ENCODE measurements around the gene ZNF580.

The ZNF580 gene

DNA sequence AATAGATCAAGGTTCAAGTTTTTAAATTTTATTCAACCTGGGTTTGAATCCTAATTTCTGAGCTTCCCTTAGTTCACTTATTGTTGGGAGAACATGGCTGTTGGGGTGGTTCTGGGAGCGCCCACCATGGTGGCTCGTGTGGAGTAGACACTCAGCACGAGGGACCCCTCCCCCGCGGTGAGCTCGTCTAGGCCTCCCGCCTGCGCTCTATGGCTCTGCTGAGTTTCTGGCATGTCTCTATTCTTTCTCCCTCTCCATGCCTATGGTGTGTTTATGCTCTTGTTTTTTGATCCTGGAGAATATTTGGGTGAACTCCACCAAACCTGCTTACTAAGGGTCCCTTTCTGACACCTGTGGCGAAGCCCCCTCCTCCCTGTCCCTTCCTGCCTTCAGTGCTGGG, 32.7 kb downstream of the ZNF580 start:
- TF ChIP-seq GATA1 (IDR thresholded peaks at IDR 0.05; ENCODE audit: low read depth, low read length) (no peak), POLR2A (IDR thresholded peaks at IDR 0.05; ENCODE audit: low read length) (no peak)
- DNase-seq = no peak

DNA sequence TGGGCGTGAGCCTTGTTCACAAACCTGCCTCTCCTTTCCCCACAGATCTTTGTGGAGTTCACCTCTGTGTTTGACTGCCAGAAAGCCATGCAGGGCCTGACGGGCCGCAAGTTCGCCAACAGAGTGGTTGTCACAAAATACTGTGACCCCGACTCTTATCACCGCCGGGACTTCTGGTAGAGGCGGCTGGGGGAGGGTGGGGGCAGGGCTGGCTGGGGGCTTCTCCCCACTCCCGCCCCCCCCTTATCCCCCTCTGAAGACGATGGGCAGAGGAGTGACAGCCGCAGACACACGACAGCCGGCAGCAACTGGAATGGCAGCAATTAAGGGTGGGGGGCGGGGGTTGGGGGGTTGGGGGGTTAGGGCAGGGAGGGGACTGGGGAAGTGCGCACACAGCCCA, 33.1 kb downstream of the ZNF580 start:
- no peak for TF ChIP-seq POLR2A (IDR thresholded peaks at IDR 0.05; ENCODE audit: low read length)
- no peak for TF ChIP-seq GATA1 (IDR thresholded peaks at IDR 0.05; ENCODE audit: low read depth, low read length)
- no peak for DNase-seq

DNA sequence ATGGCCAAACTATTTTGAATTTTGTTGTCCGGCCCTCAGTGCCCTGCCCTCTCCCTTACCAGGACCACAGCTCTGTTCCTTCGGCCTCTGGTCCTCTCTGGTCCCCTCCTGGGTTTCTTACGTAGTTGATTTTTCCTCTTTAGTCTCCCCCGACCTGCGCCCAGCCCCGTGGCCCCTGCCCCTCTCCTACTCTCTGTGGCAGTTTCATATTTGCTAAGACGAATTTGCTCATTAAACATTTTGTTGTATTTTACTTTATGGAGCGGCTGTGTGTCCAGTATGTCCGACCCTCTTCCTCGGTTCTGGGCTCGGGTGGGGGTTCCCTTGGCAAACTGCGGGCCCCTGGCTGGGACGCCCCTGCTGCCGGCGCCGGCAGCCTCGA, 33.6 kb downstream of the ZNF580 start:
- DNase-seq = no peak
- TF ChIP-seq GATA1 (IDR thresholded peaks at IDR 0.05; ENCODE audit: low read depth, low read length) (no peak), POLR2A (IDR thresholded peaks at IDR 0.05; ENCODE audit: low read length) (no peak)

- TF ChIP-seq POLR2A (IDR thresholded peaks at IDR 0.05; ENCODE audit: low read length) (peak; percentile 51), GATA1 (IDR thresholded peaks at IDR 0.05; ENCODE audit: low read depth, low read length) (no peak)
- peak; percentile 99 for DNase-seq
These were observed 34.2 kb downstream of the ZNF580 start, which contains the start of gene EPN1 for GRCh38 chr19:55674841-55675660. EPN1 (plus strand) TSS chr19:55675226; CDS start chr19:55678628, 3,402 bp downstream.

- DNase-seq = no peak
- TF ChIP-seq GATA1 (IDR thresholded peaks at IDR 0.05; ENCODE audit: low read depth, low read length) (no peak), POLR2A (IDR thresholded peaks at IDR 0.05; ENCODE audit: low read length) (no peak)
These were observed 35.0 kb downstream of the ZNF580 start for GRCh38 chr19:55675661-55676354.

DNA sequence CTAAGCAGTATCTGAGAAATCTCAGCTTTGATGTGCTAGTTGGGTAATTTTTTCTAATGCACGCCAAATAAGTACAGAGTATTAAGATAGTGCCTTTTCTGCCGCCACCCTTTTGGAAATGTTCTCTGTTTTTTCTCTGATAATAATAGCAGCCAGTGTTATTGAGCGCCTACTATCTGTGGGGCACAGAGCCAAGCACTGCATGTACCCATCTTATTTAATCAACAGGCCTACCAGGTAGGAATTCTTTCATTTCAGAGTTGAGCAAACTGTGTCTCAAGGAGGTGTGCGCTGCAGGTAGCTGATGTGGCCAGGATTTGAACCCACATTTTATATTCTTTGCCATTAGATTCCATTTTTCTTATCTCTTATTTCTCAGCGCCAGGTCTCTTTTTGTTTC, 35.6 kb downstream of the ZNF580 start:
- TF ChIP-seq GATA1 (IDR thresholded peaks at IDR 0.05; ENCODE audit: low read depth, low read length) = no peak
- no peak for TF ChIP-seq POLR2A (IDR thresholded peaks at IDR 0.05; ENCODE audit: low read length)
- peak; percentile 79 to 88 for DNase-seq

DNA sequence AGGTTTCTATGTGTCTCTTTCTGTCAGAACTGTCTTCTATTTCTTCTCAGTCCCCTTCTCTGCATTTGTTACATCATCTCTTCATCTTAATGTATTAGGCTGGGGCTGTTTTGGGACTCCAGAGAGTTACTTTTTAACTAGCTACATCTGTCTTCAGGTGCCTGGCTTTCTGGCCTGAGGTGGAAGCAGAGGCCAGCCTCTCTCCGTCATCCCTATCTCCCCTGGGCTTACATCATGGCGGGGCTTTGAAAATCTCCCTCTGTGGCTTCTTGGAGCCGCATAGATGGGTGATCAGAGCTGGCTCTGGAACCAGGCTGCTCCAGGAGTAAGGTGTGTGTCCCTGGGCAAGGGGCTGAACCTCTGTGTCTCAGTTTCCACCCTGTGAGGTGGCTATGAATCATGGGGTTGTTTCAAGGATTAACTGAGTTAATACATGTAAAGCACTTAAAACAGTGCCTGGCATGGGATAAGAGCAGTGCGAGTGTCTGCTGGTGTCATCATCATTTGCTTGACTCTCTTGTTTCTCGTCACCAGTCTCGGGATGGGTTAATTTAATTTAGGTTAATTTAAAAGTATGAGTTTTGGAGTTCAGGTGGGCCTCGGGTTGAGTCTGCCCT, 36.2 kb downstream of the ZNF580 start:
- DNase-seq = no peak
- TF ChIP-seq POLR2A (IDR thresholded peaks at IDR 0.05; ENCODE audit: low read length) (no peak), GATA1 (IDR thresholded peaks at IDR 0.05; ENCODE audit: low read depth, low read length) (no peak)

DNA sequence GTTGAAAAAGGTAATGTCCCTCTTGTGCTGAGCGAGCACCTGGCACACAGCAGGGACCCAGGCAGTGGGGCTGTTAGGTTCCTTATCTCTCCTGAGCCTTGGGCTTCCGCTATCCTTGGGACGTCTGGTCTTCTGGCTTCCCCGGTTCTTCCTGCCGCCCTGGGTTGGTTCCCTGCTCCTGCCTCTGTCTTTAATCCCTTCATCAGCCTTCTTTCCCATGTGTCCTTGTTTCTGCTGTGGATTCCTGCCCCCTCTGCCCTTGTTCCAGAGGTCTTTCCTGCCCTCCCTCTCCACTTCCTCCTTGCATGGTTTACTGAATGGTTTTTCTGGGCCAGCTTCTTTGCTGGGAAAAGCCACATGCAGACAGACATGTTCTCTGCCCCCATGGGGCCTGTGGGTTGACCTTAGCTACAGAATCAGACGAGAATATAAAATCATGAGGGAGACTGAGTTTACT, 36.8 kb downstream of the ZNF580 start:
- no peak for DNase-seq
- TF ChIP-seq POLR2A (IDR thresholded peaks at IDR 0.05; ENCODE audit: low read length) (no peak), GATA1 (IDR thresholded peaks at IDR 0.05; ENCODE audit: low read depth, low read length) (no peak)

GRCh38 chr19:55678121-55678671, 37.4 kb downstream of the ZNF580 start:
- no peak for DNase-seq
- no peak for TF ChIP-seq GATA1 (IDR thresholded peaks at IDR 0.05; ENCODE audit: low read depth, low read length)
- TF ChIP-seq POLR2A (IDR thresholded peaks at IDR 0.05; ENCODE audit: low read length) = no peak

DNA sequence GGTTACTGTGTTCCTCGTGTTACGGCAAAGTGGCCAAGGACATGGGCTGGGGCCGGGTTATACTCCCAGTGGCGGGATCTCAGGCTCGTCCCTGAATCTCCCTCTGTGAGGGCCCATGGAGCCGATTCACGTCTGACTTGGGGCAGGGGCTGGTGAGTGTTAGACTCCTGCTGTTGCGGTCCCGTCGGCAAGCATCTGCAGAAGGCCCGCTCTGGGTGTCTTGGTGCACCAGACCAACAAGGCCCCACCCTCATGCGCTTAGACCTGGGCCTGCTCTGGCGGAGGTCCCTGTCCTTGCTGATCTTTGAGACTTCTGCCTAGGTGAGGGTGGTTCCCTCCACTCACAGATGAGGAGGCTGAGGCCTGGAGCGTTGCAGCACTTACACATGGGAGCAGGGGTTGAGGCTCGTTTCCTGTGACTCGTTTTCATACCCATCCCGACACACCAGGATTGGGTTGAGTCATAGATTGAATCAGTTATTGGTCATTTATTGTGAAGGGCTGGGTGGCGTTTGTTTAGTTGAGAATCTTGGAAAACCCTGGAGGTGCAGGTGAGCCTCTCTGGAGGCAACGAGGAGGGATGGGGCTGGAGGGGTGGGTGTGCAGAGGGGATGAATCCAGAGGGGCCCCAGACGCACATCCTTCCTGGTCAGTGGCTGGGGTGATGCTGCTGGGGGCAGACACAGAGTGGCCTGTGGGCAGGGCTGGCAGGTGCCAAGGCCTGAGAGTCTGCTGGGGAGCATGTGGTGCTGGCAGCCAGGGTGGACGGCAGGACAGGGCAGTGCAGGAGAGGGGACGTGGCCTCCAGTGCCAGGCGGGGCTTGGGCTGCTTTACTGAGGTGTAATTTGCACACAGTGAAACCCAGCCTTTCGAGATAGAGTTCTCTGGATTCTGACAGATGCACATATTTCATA, 38.8 kb downstream of the ZNF580 start:
- DNase-seq = no peak
- no peak for TF ChIP-seq GATA1 (IDR thresholded peaks at IDR 0.05; ENCODE audit: low read depth, low read length)
- no peak for TF ChIP-seq POLR2A (IDR thresholded peaks at IDR 0.05; ENCODE audit: low read length)

DNA sequence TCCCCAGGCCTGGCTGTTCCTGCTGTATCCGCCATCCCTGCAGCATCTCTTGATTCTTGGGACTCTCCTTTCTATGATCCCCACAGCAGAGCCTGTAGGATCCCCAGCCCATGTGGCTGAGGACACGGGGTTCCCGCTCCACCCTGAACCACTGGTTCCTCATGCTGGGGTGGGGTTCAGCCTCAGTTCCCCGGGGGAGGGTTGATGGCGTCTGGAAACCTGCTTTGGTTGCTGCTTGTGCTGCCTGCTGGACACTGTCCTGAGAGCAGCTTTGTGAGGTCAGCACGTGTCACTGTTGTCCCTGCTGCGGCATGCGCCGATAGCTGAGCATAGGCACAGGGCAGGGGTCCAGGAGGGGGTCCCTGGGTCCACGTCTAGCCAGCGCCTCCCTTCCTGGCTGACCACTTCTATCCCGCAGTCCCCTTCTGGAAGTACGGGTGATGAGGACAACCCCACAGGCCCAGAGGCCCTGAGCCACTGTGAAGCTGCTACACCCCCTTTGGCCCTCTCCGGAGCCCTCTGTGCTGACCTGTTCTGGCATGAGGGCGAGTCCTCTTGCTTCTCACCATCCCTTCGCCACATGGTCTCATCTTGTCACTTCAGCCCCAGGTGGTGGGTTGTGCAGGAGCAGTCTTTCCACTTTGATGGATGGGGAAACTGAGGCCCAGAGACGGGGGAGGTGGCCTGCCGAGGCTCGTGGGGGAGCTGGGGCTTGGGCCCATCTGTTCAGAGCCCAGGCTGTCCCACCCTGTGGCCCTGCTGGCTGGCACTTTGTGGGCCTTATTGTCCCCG, 39.7 kb downstream of the ZNF580 start:
- no peak for TF ChIP-seq POLR2A (IDR thresholded peaks at IDR 0.05; ENCODE audit: low read length)
- no peak for TF ChIP-seq GATA1 (IDR thresholded peaks at IDR 0.05; ENCODE audit: low read depth, low read length)

More for the DNA sequence above, 39.7 kb downstream of the ZNF580 start:
- no peak for DNase-seq
